WERI-Rb-1 (cell line): ENCODE data around the gene OR4E1.

Experiments used
- DNase-seq: peaks from one replicate; pipeline ENCODE4 v3.0.0-alpha.2; 2020
- H3K27ac ChIP-seq: fragments of 250-450 bp; sonication (Bioruptor Pico); 2 replicates; pipeline ENCODE4 v1.5.1; 2020; ENCODE audit warnings: mild to moderate bottlenecking, moderate library complexity
- H3K27me3 ChIP-seq: fragments of 250-450 bp; sonication (Bioruptor Pico); 2 replicates; pipeline ENCODE4 v1.5.1; 2021; ENCODE audit warnings: mild to moderate bottlenecking, low read depth, moderate library complexity; ENCODE audit not compliant: insufficient read depth, severe bottlenecking
- H3K36me3 ChIP-seq: fragments of 250-450 bp; sonication (Bioruptor Pico); 2 replicates; pipeline ENCODE4 v1.5.1; 2020; ENCODE audit warnings: mild to moderate bottlenecking, moderate library complexity
- H3K4me3 ChIP-seq: 2 replicates; pipeline ENCODE4 v1.5.1; 2011; ENCODE audit warnings: low read depth, mild to moderate bottlenecking, control low read depth, low read length
- H3K9me3 ChIP-seq: fragments of 250-450 bp; sonication (Bioruptor Pico); 2 replicates; pipeline ENCODE4 v1.5.1; 2021; ENCODE audit warnings: mild to moderate bottlenecking, moderate library complexity; ENCODE audit not compliant: severe bottlenecking
- CTCF ChIP-seq: IDR thresholded peaks from 2 replicates; pipeline ENCODE4 v1.5.1; 2011; ENCODE audit warnings: low read depth, mild to moderate bottlenecking, control low read depth, inconsistent platforms, low read length

OR4E1 gene

GRCh38 chr14:21669284-21669683, 4.3 kb downstream of the OR4E1 start:
- H3K36me3 ChIP-seq = no peaks in the 10 kb centered on the region
- peaks cover 64% of the 10 kb centered on the region for H3K27me3 ChIP-seq
- no peaks in the 10 kb centered on the region for H3K9me3 ChIP-seq
- no peak overlapping the region for H3K27ac ChIP-seq
- no peak for DNase-seq
- H3K4me3 ChIP-seq = no peak overlapping the region
- TF ChIP-seq CTCF = no peak

GRCh38 chr14:21668377-21668776, 5.2 kb downstream of the OR4E1 start:
- no peak for TF ChIP-seq CTCF
- DNase-seq = no peak
- no peak overlapping the region for H3K27ac ChIP-seq
- H3K9me3 ChIP-seq = no peaks in the 10 kb centered on the region
- no peaks in the 10 kb centered on the region for H3K36me3 ChIP-seq
- H3K27me3 ChIP-seq = peaks cover 57% of the 10 kb centered on the region
- no peak overlapping the region for H3K4me3 ChIP-seq

- Histone ChIP-seq H3K27ac (no peak overlapping the region), H3K27me3 (peaks cover 63% of the 10 kb centered on the region), H3K9me3 (no peaks in the 10 kb centered on the region), H3K36me3 (no peaks in the 10 kb centered on the region), H3K4me3 (no peak overlapping the region)
- no peak for DNase-seq
- TF ChIP-seq CTCF = no peak
These were observed 16.6 kb downstream of the OR4E1 start for GRCh38 chr14:21656980-21657379.

DNA sequence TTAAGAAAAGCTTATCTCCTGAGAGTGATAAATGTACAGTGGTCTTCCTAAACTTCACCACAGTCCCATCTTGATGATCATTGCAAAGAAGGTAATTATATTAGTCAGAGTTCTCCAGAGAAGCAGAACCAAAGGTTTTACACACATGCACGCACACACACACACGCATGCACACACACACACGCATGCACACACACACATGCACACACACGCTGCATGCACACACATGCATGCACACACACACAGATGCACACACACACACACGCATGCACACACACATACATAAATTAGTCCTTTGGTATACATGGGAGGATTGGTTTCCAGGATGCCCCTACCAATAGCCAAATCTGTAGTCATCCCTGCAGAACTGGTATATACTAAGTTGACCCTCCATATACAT, 19.4 kb downstream of the OR4E1 start:
- Histone ChIP-seq H3K27ac (no peak overlapping the region), H3K9me3 (no peaks in the 10 kb centered on the region), H3K27me3 (peaks cover 68% of the 10 kb centered on the region), H3K4me3 (no peak overlapping the region), H3K36me3 (no peaks in the 10 kb centered on the region)
- DNase-seq = no peak
- TF ChIP-seq CTCF = no peak

- no peak within 1 kb of the TSS for H3K4me3 ChIP-seq
- no peak for DNase-seq
- no peaks in the 10 kb centered on the region for H3K36me3 ChIP-seq
These were observed 20.2 kb downstream of the OR4E1 start, which contains the start of gene OR4E2 for GRCh38 chr14:21653331-21653885. OR4E2 (plus strand) TSS chr14:21653835; CDS start chr14:21665083, 11,248 bp downstream.

More at GRCh38 chr14:21653331-21653885, 20.2 kb downstream of the OR4E1 start, which contains the start of gene OR4E2:
- Histone ChIP-seq H3K27ac (no peak within 1 kb of the TSS), H3K27me3 (peaks cover 70% of the 10 kb centered on the region), H3K9me3 (no peaks in the 10 kb centered on the region)
- TF ChIP-seq CTCF = no peak
